K562 (cell line): ENCODE measurements around the gene STON2. TPM values are rescaled to one million over a fixed set of nuclear protein-coding genes. Genes with fewer than 3 reads are reported as not detected.

Experiments
- BRCA1 ChIP-seq, 2 experiments: fragments of 450-650 bp in 1 of 2; sonication (generic) in 1 of 2; formaldehyde crosslinking in 1 of 2; IDR thresholded peaks; 2 replicates each; pipeline versions ENCODE4 v1.5.0 to v1.6.1; 2017 to 2020; ENCODE audit warnings: mild to moderate bottlenecking in 1 of 2, missing genetic modification reagents in 1 of 2
- ERF ChIP-seq: fragments of 450-650 bp; formaldehyde crosslinking; IDR thresholded peaks from 2 replicates; pipeline ENCODE4 v1.4.0; 2020; ENCODE audit warnings: mild to moderate bottlenecking, mixed read lengths
- KDM1A ChIP-seq, 2 experiments: fragments of 450-650 bp; IDR thresholded peaks; 2 replicates each; pipeline ENCODE4 v1.6.1; 2016; ENCODE audit warnings: mild to moderate bottlenecking in 2 of 2
- MCM2 ChIP-seq: fragments of 450-650 bp; IDR thresholded peaks from 2 replicates; pipeline ENCODE4 v1.6.1; 2017; ENCODE audit warnings: low read depth, mild to moderate bottlenecking
- RBM34 ChIP-seq: fragments of 200-400 bp; formaldehyde crosslinking; IDR thresholded peaks from 2 replicates; pipeline ENCODE4 v1.6.1; 2018; ENCODE audit warnings: low read length, borderline replicate concordance; ENCODE audit not compliant: insufficient read depth
- ZNF23 ChIP-seq: fragments of 250-450 bp; sonication (Bioruptor Pico); IDR thresholded peaks from 2 replicates; pipeline ENCODE4 v1.4.0; 2020; ENCODE audit warnings: mild to moderate bottlenecking
- polyA plus RNA-seq, 8 experiments: library from polyadenylated mRNA; depleted of rRNA in 4 of 8; stranded (reverse) in 5 of 8; unstranded in 3 of 8; fragments of >200 nt; fragmentation: Nextera tagmentation in 2 of 8; fragmentation: Illumina TruSeq in 1 of 8; extraction: Ambion mirVana in 2 of 8; extraction: Trizol in 1 of 8; gene quantifications; 2 replicates each; pipeline versions ENCODE4 v1.2.1 to v1.2.3, GENCODE V29; 2011 to 2014; ENCODE audit warnings: inconsistent platforms in 1 of 8, missing spikeins in 1 of 8
- total RNA-seq, 7 experiments: library from RNA; depleted of rRNA in 6 of 7; stranded (reverse); fragments of >200 nt in 6 of 7; fragmentation: Illumina TruSeq in 2 of 7; extraction: Trizol in 2 of 7; gene quantifications; 2 replicates each; pipeline versions ENCODE4 v1.2.1 to v1.2.3, GENCODE V29; 2011 to 2021; ENCODE audit warnings: low replicate concordance in 1 of 7
- TF ChIP-seq, protein P1 (sequence below): fragments of 200-800 bp; sonication (Bioruptor generic); IDR thresholded peaks from 2 replicates; pipeline ENCODE4 v1.6.1; 2016; ENCODE audit warnings: missing genetic modification characterization, missing compliant biosample characterization
- TF ChIP-seq, protein P2 (sequence below), 2 experiments: fragments of 450-650 bp; IDR thresholded peaks; 2 replicates each; pipeline ENCODE4 v1.6.1; 2016; ENCODE audit warnings: mild to moderate bottlenecking in 2 of 2, borderline replicate concordance in 1 of 2, low read depth in 1 of 2, moderate library complexity in 1 of 2
- TF ChIP-seq, protein P3 (sequence below): fragments of 150-350 bp; IDR thresholded peaks from 2 replicates; pipeline ENCODE4 v1.6.1; 2014; ENCODE audit warnings: low read depth, mild to moderate bottlenecking, low read length, borderline replicate concordance

The STON2 gene
- total and polyA plus RNA-seq, 9 of the 15 experiments (the other 6 are each of a cell fraction or from before 2014, with no cell fraction given), result 7.8 to 99.3 (median 53.5) TPM

GRCh38 chr14:81220830-81221578, 179.1 kb downstream of the STON2 start, which contains the start of gene GTF2A1 (continued):
- TF ChIP-seq, protein P1, sequence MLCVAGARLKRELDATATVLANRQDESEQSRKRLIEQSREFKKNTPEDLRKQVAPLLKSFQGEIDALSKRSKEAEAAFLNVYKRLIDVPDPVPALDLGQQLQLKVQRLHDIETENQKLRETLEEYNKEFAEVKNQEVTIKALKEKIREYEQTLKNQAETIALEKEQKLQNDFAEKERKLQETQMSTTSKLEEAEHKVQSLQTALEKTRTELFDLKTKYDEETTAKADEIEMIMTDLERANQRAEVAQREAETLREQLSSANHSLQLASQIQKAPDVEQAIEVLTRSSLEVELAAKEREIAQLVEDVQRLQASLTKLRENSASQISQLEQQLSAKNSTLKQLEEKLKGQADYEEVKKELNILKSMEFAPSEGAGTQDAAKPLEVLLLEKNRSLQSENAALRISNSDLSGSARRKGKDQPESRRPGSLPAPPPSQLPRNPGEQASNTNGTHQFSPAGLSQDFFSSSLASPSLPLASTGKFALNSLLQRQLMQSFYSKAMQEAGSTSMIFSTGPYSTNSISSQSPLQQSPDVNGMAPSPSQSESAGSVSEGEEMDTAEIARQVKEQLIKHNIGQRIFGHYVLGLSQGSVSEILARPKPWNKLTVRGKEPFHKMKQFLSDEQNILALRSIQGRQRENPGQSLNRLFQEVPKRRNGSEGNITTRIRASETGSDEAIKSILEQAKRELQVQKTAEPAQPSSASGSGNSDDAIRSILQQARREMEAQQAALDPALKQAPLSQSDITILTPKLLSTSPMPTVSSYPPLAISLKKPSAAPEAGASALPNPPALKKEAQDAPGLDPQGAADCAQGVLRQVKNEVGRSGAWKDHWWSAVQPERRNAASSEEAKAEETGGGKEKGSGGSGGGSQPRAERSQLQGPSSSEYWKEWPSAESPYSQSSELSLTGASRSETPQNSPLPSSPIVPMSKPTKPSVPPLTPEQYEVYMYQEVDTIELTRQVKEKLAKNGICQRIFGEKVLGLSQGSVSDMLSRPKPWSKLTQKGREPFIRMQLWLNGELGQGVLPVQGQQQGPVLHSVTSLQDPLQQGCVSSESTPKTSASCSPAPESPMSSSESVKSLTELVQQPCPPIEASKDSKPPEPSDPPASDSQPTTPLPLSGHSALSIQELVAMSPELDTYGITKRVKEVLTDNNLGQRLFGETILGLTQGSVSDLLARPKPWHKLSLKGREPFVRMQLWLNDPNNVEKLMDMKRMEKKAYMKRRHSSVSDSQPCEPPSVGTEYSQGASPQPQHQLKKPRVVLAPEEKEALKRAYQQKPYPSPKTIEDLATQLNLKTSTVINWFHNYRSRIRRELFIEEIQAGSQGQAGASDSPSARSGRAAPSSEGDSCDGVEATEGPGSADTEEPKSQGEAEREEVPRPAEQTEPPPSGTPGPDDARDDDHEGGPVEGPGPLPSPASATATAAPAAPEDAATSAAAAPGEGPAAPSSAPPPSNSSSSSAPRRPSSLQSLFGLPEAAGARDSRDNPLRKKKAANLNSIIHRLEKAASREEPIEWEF (CRISPR knock-in tag), result no peak
- TF ChIP-seq RBM34 (no peak), MCM2 (no peak), ZNF23 (CRISPR knock-in tag) (no peak), ERF (no peak), BRCA1 (IDR thresholded peaks at IDR 0.05) (no peak), BRCA1 (CRISPR knock-in tag; IDR thresholded peaks at IDR 0.05) (no peak), KDM1A (IDR thresholded peaks at IDR 0.05) (no peak)
- TF ChIP-seq, protein P2, sequence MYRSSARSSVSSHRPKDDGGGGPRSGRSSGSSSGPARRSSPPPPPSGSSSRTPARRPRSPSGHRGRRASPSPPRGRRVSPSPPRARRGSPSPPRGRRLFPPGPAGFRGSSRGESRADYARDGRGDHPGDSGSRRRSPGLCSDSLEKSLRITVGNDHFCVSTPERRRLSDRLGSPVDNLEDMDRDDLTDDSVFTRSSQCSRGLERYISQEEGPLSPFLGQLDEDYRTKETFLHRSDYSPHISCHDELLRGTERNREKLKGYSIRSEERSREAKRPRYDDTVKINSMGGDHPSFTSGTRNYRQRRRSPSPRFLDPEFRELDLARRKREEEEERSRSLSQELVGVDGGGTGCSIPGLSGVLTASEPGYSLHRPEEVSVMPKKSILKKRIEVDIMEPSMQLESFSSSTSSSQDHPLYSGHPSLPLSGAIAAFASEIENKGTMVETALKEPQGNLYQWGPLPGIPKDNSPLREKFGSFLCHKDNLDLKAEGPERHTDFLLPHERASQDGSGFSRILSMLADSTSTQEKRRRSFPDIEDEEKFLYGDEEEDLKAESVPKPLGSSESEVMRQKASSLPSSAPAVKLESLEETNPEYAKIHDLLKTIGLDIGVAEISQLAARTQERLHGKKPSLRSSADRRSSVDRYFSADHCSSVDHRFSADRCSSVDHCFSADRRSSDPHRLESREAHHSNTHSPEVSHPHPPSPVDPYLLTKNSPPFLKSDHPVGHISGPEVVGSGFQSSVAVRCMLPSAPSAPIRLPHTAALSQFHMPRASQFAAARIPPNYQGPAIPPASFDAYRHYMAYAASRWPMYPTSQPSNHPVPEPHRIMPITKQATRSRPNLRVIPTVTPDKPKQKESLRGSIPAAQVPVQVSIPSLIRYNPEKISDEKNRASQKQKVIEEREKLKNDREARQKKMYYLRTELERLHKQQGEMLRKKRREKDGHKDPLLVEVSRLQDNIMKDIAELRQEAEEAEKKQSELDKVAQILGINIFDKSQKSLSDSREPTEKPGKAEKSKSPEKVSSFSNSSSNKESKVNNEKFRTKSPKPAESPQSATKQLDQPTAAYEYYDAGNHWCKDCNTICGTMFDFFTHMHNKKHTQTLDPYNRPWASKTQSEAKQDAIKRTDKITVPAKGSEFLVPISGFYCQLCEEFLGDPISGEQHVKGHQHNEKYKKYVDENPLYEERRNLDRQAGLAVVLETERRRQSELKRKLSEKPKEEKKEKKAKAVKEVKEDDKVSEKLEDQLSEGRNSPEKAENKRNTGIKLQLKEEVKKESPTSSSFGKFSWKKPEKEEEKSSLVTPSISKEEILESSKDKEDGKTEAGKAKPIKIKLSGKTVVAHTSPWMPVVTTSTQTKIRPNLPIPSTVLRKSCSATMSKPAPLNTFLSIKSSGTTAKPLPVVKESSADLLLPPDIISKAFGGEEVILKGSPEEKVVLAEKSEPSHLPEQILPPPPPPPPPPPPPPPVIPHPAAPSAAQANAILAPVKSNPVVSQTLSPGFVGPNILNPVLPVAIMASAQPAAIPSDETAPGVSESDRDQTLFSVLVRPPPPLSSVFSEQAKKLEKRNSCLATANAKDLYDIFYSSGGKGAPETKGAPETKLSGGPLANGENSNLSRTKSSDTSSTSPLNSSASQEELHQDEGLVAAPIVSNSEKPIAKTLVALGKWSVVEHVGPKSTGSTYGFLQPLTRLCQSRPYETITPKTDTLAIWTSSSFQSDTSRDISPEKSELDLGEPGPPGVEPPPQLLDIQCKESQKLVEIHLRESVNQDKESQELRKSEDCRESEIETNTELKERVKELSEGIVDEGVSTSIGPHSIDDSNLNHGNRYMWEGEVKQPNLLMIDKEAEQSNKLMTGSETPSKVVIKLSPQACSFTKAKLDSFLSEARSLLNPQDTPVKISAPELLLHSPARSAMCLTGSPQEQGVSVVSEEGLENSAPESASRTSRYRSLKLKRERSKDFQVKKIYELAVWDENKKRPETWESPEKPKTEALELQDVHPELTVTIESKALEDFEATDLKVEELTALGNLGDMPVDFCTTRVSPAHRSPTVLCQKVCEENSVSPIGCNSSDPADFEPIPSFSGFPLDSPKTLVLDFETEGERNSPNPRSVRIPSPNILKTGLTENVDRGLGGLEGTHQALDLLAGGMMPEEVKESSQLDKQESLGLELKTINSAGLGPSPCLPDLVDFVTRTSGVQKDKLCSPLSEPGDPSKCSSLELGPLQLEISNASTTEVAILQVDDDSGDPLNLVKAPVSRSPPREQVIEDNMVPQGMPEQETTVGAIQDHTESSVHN (IDR thresholded peaks at IDR 0.05; ENCODE audit: borderline replicate concordance in 1 of 2, low read depth in 1 of 2), result 0 out of 4 replicates have a peak, but pooled peaks of 1 of the 2 experiments have one; percentile 39
- TF ChIP-seq, protein P3, sequence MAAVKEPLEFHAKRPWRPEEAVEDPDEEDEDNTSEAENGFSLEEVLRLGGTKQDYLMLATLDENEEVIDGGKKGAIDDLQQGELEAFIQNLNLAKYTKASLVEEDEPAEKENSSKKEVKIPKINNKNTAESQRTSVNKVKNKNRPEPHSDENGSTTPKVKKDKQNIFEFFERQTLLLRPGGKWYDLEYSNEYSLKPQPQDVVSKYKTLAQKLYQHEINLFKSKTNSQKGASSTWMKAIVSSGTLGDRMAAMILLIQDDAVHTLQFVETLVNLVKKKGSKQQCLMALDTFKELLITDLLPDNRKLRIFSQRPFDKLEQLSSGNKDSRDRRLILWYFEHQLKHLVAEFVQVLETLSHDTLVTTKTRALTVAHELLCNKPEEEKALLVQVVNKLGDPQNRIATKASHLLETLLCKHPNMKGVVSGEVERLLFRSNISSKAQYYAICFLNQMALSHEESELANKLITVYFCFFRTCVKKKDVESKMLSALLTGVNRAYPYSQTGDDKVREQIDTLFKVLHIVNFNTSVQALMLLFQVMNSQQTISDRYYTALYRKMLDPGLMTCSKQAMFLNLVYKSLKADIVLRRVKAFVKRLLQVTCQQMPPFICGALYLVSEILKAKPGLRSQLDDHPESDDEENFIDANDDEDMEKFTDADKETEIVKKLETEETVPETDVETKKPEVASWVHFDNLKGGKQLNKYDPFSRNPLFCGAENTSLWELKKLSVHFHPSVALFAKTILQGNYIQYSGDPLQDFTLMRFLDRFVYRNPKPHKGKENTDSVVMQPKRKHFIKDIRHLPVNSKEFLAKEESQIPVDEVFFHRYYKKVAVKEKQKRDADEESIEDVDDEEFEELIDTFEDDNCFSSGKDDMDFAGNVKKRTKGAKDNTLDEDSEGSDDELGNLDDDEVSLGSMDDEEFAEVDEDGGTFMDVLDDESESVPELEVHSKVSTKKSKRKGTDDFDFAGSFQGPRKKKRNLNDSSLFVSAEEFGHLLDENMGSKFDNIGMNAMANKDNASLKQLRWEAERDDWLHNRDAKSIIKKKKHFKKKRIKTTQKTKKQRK, result no peak
